Heart left ventricle (tissue), 13 donors: ENCODE data around the gene ARID5A.

Experiments
- CTCF ChIP-seq, 12 donors: fragments of 200-600 bp; sonication (generic) in 4 of 12; IDR thresholded peaks; one replicate each; pipeline versions ENCODE4 v1.5.0 to v1.8.0; 2018 to 2022; ENCODE audit warnings: antibody characterized with exemption in 12 of 12, mild to moderate bottlenecking in 5 of 12
- POLR2A ChIP-seq, 2 donors: fragments of 450-650 bp; IDR thresholded peaks; one replicate each; pipeline ENCODE4 v1.6.1; 2017; ENCODE audit warnings: antibody characterized with exemption in 2 of 2, mild to moderate bottlenecking in 2 of 2, moderate library complexity in 2 of 2
- donor health status: ischemic (EF 13 %, LVEDD 7.1; RV severe dilation, severe dysfunction).
- donor health status: DM: no; HTN: yes; CAD: no.
- donor health status: DM: no; HTN: no; CAD: no.
- donor health status: ischemic (EF 25% LVEDD 6.9; RV normal size, moderate dysfunction).
- donor health status: ischemic (EF 25% LVEDD 5.7; RV mildly dilated, moderate dysfunction).
- donor health status: ischemic (EF 35%, LVEDD 5.7; RV mildly dilated, moderate dysfunction).
- donor health status: nonischemic (EF 11% LVEDD 7.7; RV severe dilation, severe dysfunction).
- donor health status: DM: yes; HTN: yes; CAD: no.
- donor health status: PGD.
- donor health status: ischemic (EF 29% LVEDD 5.4; RV normal size, mild dysfunction).
- donor health status: nonischemic (EF 23%, LVEDD 6.1; RV moderate dilation, normal function).

- no peak for TF ChIP-seq CTCF (IDR thresholded peaks at IDR 0.05)
- TF ChIP-seq POLR2A (IDR thresholded peaks at IDR 0.05), result no peak
Observed at GRCh38 chr2:96500385-96501066, 36.0 kb upstream of the ARID5A start.
